ENCODE results near the gene LMBR1.

DNA sequence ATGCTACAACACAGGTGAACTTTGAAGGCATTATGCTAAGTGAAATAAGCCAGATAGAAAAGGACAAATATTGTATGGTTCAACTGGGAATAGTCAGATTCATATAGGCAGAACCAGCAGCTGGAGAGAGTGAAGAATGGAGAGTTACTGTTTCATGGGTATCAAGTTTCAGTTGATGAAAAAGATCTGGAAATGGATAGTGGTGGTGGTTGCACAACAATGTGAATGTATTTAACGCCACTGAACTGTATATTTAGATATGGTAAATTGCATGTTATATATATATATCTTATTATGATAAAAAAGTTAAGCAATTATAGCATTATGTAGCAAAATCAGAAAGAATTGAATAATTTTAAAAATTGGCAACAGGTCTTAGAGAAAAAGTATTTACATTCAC lies 3.9 kb downstream of the LMBR1 start:
- TF ChIP-seq POLR2A (IDR thresholded peaks at IDR 0.05) = no peak
- TF ChIP-seq, protein P1, sequence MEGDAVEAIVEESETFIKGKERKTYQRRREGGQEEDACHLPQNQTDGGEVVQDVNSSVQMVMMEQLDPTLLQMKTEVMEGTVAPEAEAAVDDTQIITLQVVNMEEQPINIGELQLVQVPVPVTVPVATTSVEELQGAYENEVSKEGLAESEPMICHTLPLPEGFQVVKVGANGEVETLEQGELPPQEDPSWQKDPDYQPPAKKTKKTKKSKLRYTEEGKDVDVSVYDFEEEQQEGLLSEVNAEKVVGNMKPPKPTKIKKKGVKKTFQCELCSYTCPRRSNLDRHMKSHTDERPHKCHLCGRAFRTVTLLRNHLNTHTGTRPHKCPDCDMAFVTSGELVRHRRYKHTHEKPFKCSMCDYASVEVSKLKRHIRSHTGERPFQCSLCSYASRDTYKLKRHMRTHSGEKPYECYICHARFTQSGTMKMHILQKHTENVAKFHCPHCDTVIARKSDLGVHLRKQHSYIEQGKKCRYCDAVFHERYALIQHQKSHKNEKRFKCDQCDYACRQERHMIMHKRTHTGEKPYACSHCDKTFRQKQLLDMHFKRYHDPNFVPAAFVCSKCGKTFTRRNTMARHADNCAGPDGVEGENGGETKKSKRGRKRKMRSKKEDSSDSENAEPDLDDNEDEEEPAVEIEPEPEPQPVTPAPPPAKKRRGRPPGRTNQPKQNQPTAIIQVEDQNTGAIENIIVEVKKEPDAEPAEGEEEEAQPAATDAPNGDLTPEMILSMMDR (IDR thresholded peaks at IDR 0.05) = no peak

Data from esophagus squamous epithelium (tissue), 4 donors.